PFSK-1 (cell line): ENCODE results near the gene MAPK7.

Source experiments
- FOXP2 ChIP-seq: optimal IDR thresholded peaks from 2 replicates; pipeline ENCODE3; 2011; ENCODE audit warnings: borderline replicate concordance, control low read depth, inconsistent platforms; ENCODE audit not compliant: insufficient read depth; ENCODE audit errors: extremely low read length, extremely low read depth
- POLR2AphosphoS5 ChIP-seq: IDR thresholded peaks from 2 replicates; pipeline ENCODE4 v1.6.1; 2012; ENCODE audit warnings: low read depth, mild to moderate bottlenecking, control low read depth, low read length, moderate library complexity
- REST ChIP-seq, 2 experiments: IDR thresholded peaks; 2 replicates each; pipeline versions ENCODE4 v1.6.1 to v1.8.0; 2011 to 2012; ENCODE audit warnings: low read depth in 2 of 2, low read length in 2 of 2, control low read depth in 1 of 2, inconsistent platforms in 1 of 2, mild to moderate bottlenecking in 1 of 2, moderate library complexity in 1 of 2; ENCODE audit not compliant: insufficient read depth in 1 of 2
- SIN3A ChIP-seq: IDR thresholded peaks from 2 replicates; pipeline ENCODE4 v1.6.1; 2012; ENCODE audit warnings: mild to moderate bottlenecking, low read length, moderate library complexity, borderline replicate concordance; ENCODE audit not compliant: insufficient read depth
- TAF1 ChIP-seq: IDR thresholded peaks from 2 replicates; pipeline ENCODE4 v1.6.1; 2012; ENCODE audit warnings: low read length, control low read depth, borderline replicate concordance; ENCODE audit not compliant: insufficient read depth

Gene MAPK7

GRCh38 chr17:19386051-19386929 is 8.0 kb downstream of the MAPK7 start:
- TF ChIP-seq REST (IDR thresholded peaks at IDR 0.05; ENCODE audit: insufficient read depth in 1 of 2, low read depth in 2 of 2, low read length in 2 of 2): no peak
- TF ChIP-seq POLR2AphosphoS5: no peak; the same call in 1 of the 2 replicates
- TF ChIP-seq SIN3A: no peak
- TF ChIP-seq TAF1: no peak
- TF ChIP-seq FOXP2: no peak

GRCh38 chr17:19386974-19387920 is 8.9 kb downstream of the MAPK7 start, which contains the start of gene MFAP4:
MFAP4 (minus strand) TSS chr17:19387190; CDS start chr17:19387155, 35 bp downstream.
- TF ChIP-seq FOXP2 (no peak), POLR2AphosphoS5 (no peak), SIN3A (no peak)

GRCh38 chr17:19387921-19388521 is 9.7 kb downstream of the MAPK7 start:
- TF ChIP-seq REST (IDR thresholded peaks at IDR 0.05; ENCODE audit: insufficient read depth in 1 of 2, low read depth in 2 of 2, low read length in 2 of 2) (no peak), POLR2AphosphoS5 (no peak), TAF1 (no peak), FOXP2 (no peak), SIN3A (no peak)

GRCh38 chr17:19388791-19389785 is 10.8 kb downstream of the MAPK7 start:
- no peak for TF ChIP-seq FOXP2
- no peak for TF ChIP-seq SIN3A
- no peak for TF ChIP-seq POLR2AphosphoS5
- TF ChIP-seq REST (IDR thresholded peaks at IDR 0.05; ENCODE audit: insufficient read depth in 1 of 2, low read depth in 2 of 2, low read length in 2 of 2): peak in 1 of 2 experiments; percentile 42; a peak in 1 of 4 replicates

- TF ChIP-seq POLR2AphosphoS5: no peak
- TF ChIP-seq SIN3A: no peak
- TF ChIP-seq FOXP2: no peak
- no peak for TF ChIP-seq REST (IDR thresholded peaks at IDR 0.05; ENCODE audit: insufficient read depth in 1 of 2, low read depth in 2 of 2, low read length in 2 of 2)
- TF ChIP-seq TAF1: no peak
Observed at GRCh38 chr17:19390951-19391350, 12.7 kb downstream of the MAPK7 start.
